ENCODE data around the gene PRKN.

PRKN gene

GRCh38 chr6:161654209-161654608 is 1073.4 kb downstream of the PRKN start:
- no peaks in the 10 kb centered on the region for H3K9me3 ChIP-seq (ENCODE audit: control insufficient read depth, insufficient read depth, low read depth, low read length)
- no peak overlapping the region for H3K27ac ChIP-seq (ENCODE audit: extremely low read depth, low read depth, low read length)
- no peak overlapping the region for H3K4me3 ChIP-seq (ENCODE audit: low read depth, low read length)
- TF ChIP-seq AEBP2 (tag by site-specific recombination; IDR thresholded peaks at IDR 0.05; ENCODE audit: borderline replicate concordance), result no peak
- no peak for TF ChIP-seq ZNF777 (tag by site-specific recombination; IDR thresholded peaks at IDR 0.05; ENCODE audit: borderline replicate concordance)
- TF ChIP-seq ZNF221 (tag by site-specific recombination; IDR thresholded peaks at IDR 0.05; ENCODE audit: borderline replicate concordance), result no peak
- no peak for TF ChIP-seq TRIM28 (IDR thresholded peaks at IDR 0.05; ENCODE audit: borderline replicate concordance, low read length)
- no peak for TF ChIP-seq BCL11B (tag by site-specific recombination; IDR thresholded peaks at IDR 0.05; ENCODE audit: low read depth)
- TF ChIP-seq ZNF18 (tag by site-specific recombination; IDR thresholded peaks at IDR 0.05), result no peak
- TF ChIP-seq ZNF704 (tag by site-specific recombination; IDR thresholded peaks at IDR 0.05), result no peak
- TF ChIP-seq ZNF19 (tag by site-specific recombination; IDR thresholded peaks at IDR 0.05; ENCODE audit: low read depth), result no peak
- no peak for TF ChIP-seq ZNF112 (tag by site-specific recombination; IDR thresholded peaks at IDR 0.05)
- TF ChIP-seq ZNF404 (tag by site-specific recombination; IDR thresholded peaks at IDR 0.05), result no peak
- TF ChIP-seq ZNF596 (tag by site-specific recombination; IDR thresholded peaks at IDR 0.05), result no peak
- no peak for TF ChIP-seq ZBTB20 (tag by site-specific recombination; IDR thresholded peaks at IDR 0.05)
- no peak for TF ChIP-seq ZNF830 (tag by site-specific recombination; IDR thresholded peaks at IDR 0.05; ENCODE audit: low read depth)
- TF ChIP-seq ZSCAN18 (tag by site-specific recombination; IDR thresholded peaks at IDR 0.05), result no peak
- TF ChIP-seq ZNF148 (tag by site-specific recombination; IDR thresholded peaks at IDR 0.05; ENCODE audit: borderline replicate concordance), result no peak
- no peak for TF ChIP-seq ZNF660 (tag by site-specific recombination; IDR thresholded peaks at IDR 0.05)
- no peaks in the 10 kb centered on the region for H3K36me3 ChIP-seq (ENCODE audit: control insufficient read depth in 2 of 2, insufficient read depth in 1 of 2, low read length in 2 of 2)
- POLR2A ChIA-PET, result no interaction called here
- CTCF ChIA-PET, result interaction anchor here (0.8 kb wide), 1 partner anchor 22 kb away, joined by 3 read pairs; no protein-coding TSS in a partner anchor
- no peaks in the 10 kb centered on the region for H3K4me1 ChIP-seq (ENCODE audit: control insufficient read depth, insufficient read depth, low read length)

GRCh38 chr6:161651949-161652348 is 1075.6 kb downstream of the PRKN start:
- no peaks in the 10 kb centered on the region for H3K36me3 ChIP-seq (ENCODE audit: control insufficient read depth in 2 of 2, insufficient read depth in 1 of 2, low read length in 2 of 2)
- no peak overlapping the region for H3K4me3 ChIP-seq (ENCODE audit: low read depth, low read length)
- no peaks in the 10 kb centered on the region for H3K9me3 ChIP-seq (ENCODE audit: control insufficient read depth, insufficient read depth, low read depth, low read length)
- POLR2A ChIA-PET, result no interaction called here
- no peaks in the 10 kb centered on the region for H3K4me1 ChIP-seq (ENCODE audit: control insufficient read depth, insufficient read depth, low read length)
- no peak overlapping the region for H3K27ac ChIP-seq (ENCODE audit: extremely low read depth, low read depth, low read length)
- CTCF ChIA-PET, result interaction anchor here (0.6 kb wide), 1 partner anchor 29 kb away, joined by 3 read pairs; no protein-coding TSS in a partner anchor
- no peak for TF ChIP-seq ZNF645 (tag by site-specific recombination; IDR thresholded peaks at IDR 0.05)
- TF ChIP-seq KLF16 (tag by site-specific recombination; IDR thresholded peaks at IDR 0.05), result no peak
- TF ChIP-seq INSM2 (tag by site-specific recombination; IDR thresholded peaks at IDR 0.05), result no peak
- TF ChIP-seq ZBTB26 (tag by site-specific recombination; optimal IDR thresholded peaks at IDR 0.05), result no peak
- TF ChIP-seq ZNF692 (tag by site-specific recombination; IDR thresholded peaks at IDR 0.05), result no peak
